Measurements from ENCODE around the gene MTMR10.

Gene MTMR10

DNA sequence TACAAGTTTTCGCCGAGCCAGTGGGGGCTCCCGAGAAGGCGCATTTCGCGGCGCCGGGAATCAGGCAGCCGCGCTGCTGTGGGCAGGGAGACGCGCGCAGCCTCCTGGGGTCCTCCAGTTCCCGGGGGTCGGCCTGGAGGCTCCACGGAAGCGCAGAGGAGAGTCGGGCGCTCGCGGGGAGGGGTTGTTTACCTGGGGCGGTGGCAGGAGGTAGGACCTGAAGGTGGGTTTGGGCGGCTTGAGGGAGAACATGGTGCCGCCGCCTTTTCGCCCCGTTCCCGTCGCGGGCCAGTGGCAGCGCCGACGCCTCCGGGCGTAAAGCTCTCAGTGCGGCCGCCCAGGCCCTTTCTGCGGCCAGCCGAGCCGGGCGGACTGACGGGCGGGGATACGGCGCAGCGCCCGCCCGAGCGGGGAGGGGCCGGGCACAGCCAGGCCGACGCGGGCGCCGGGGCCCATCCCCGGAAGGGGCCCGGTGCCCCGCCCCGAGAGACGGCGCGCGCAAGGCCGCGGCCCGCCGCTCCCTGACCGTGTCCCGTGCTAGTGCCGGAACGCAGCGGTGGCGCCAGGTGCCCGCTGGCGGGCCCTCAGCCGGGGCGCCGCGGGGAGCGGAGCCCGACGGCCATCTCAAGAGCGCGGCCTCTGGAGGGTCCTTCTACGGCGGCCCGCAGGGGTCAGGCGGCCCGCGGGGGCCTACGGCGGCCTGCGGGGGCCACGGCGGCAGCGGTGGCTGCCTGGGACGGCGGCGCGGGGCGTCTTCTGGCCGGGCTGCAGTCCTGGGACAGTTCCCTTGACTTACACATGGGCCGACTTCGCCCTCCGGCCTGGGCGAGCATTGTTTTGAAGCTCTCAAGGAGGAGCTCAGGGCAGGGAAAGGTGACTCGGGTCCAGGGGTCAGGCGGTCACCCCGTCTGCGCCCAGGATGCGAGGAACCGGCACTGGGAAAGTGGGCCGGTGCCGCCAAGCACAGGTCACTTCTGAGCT lies at the start of gene MTMR10:
TSS of gene MTMR10 (minus strand) at position 374 of the 981 bp plus-strand sequence. CDS start at position 252, 122 bp downstream.
- Histone ChIP-seq H3K4me3 (ENCODE audit: low read depth in 1 of 2, low read length in 2 of 2) (peak within 1 kb of the TSS; percentile 98 to 100), H4K20me1 (ENCODE audit: insufficient read depth, low read length) (peaks cover 4% of the 10 kb centered on the region; the same call in 1 of the 2 replicates), H3K9ac (ENCODE audit: low read depth, low read length) (peak within 1 kb of the TSS; percentile 94), H2AFZ (ENCODE audit: low read depth, low read length) (peak within 1 kb of the TSS; percentile 99), H3K79me2 (ENCODE audit: insufficient read depth, low read length) (peaks cover 32% of the 10 kb centered on the region), H3K4me1 (ENCODE audit: insufficient read depth, low read length) (peaks cover 32% of the 10 kb centered on the region), H3K9me3 (ENCODE audit: insufficient read depth, low read length, severe bottlenecking) (no peaks in the 10 kb centered on the region), H3K4me2 (ENCODE audit: insufficient read depth, low read length) (peak within 1 kb of the TSS; percentile 95), H3K27me3 (ENCODE audit: insufficient read depth, low read length, poor library complexity) (no peaks in the 10 kb centered on the region), H3K27ac (ENCODE audit: low read length) (peak within 1 kb of the TSS; percentile 86), H3K36me3 (ENCODE audit: insufficient read depth, low read length) (peaks cover 7% of the 10 kb centered on the region)
- ATAC-seq (ENCODE audit: insufficient read depth, low read depth) = peak; percentile 91
- no peak for TF ChIP-seq EZH2 (IDR thresholded peaks at IDR 0.05; ENCODE audit: borderline replicate concordance, low read depth, low read length, severe bottlenecking)
- TF ChIP-seq, protein P1, sequence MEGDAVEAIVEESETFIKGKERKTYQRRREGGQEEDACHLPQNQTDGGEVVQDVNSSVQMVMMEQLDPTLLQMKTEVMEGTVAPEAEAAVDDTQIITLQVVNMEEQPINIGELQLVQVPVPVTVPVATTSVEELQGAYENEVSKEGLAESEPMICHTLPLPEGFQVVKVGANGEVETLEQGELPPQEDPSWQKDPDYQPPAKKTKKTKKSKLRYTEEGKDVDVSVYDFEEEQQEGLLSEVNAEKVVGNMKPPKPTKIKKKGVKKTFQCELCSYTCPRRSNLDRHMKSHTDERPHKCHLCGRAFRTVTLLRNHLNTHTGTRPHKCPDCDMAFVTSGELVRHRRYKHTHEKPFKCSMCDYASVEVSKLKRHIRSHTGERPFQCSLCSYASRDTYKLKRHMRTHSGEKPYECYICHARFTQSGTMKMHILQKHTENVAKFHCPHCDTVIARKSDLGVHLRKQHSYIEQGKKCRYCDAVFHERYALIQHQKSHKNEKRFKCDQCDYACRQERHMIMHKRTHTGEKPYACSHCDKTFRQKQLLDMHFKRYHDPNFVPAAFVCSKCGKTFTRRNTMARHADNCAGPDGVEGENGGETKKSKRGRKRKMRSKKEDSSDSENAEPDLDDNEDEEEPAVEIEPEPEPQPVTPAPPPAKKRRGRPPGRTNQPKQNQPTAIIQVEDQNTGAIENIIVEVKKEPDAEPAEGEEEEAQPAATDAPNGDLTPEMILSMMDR (IDR thresholded peaks at IDR 0.05; ENCODE audit: borderline replicate concordance, extremely low read depth, low read length, poor library complexity, severe bottlenecking) = no peak
- DNase-seq = peak; percentile 68

- H2AFZ ChIP-seq (ENCODE audit: low read depth, low read length) = no peak overlapping the region
These were observed 49.2 kb upstream of the MTMR10 start for GRCh38 chr15:31040611-31041010.

GRCh38 chr15:31039961-31040360 lies 48.5 kb upstream of the MTMR10 start:
- Histone ChIP-seq H3K4me1 (ENCODE audit: insufficient read depth, low read length) (no peaks in the 10 kb centered on the region), H2AFZ (ENCODE audit: low read depth, low read length) (no peak overlapping the region), H3K27ac (ENCODE audit: low read length) (no peak overlapping the region), H3K4me3 (ENCODE audit: low read depth in 1 of 2, low read length in 2 of 2) (no peak overlapping the region), H3K4me2 (ENCODE audit: insufficient read depth, low read length) (no peak overlapping the region), H3K9me3 (ENCODE audit: insufficient read depth, low read length, severe bottlenecking) (no peaks in the 10 kb centered on the region), H4K20me1 (ENCODE audit: insufficient read depth, low read length) (no peaks in the 10 kb centered on the region), H3K79me2 (ENCODE audit: insufficient read depth, low read length) (no peaks in the 10 kb centered on the region), H3K27me3 (ENCODE audit: insufficient read depth, low read length, poor library complexity) (no peaks in the 10 kb centered on the region), H3K36me3 (ENCODE audit: insufficient read depth, low read length) (no peaks in the 10 kb centered on the region), H3K9ac (ENCODE audit: low read depth, low read length) (no peak overlapping the region)
- no peak for ATAC-seq (ENCODE audit: insufficient read depth, low read depth)
- TF ChIP-seq, protein P1 (IDR thresholded peaks at IDR 0.05; ENCODE audit: borderline replicate concordance, extremely low read depth, low read length, poor library complexity, severe bottlenecking) = no peak
- no peak for TF ChIP-seq EZH2 (IDR thresholded peaks at IDR 0.05; ENCODE audit: borderline replicate concordance, low read depth, low read length, severe bottlenecking)
- no peak for DNase-seq

More at GRCh38 chr15:31040611-31041010, 49.2 kb upstream of the MTMR10 start:
- no peak for ATAC-seq (ENCODE audit: insufficient read depth, low read depth)
- Histone ChIP-seq H3K4me1 (ENCODE audit: insufficient read depth, low read length) (no peaks in the 10 kb centered on the region), H3K4me3 (ENCODE audit: low read depth in 1 of 2, low read length in 2 of 2) (no peak overlapping the region), H3K79me2 (ENCODE audit: insufficient read depth, low read length) (no peaks in the 10 kb centered on the region), H3K27ac (ENCODE audit: low read length) (no peak overlapping the region), H3K27me3 (ENCODE audit: insufficient read depth, low read length, poor library complexity) (no peaks in the 10 kb centered on the region), H3K9me3 (ENCODE audit: insufficient read depth, low read length, severe bottlenecking) (no peaks in the 10 kb centered on the region), H4K20me1 (ENCODE audit: insufficient read depth, low read length) (no peaks in the 10 kb centered on the region), H3K4me2 (ENCODE audit: insufficient read depth, low read length) (no peak overlapping the region), H3K9ac (ENCODE audit: low read depth, low read length) (no peak overlapping the region), H3K36me3 (ENCODE audit: insufficient read depth, low read length) (no peaks in the 10 kb centered on the region)
- no peak for DNase-seq
- no peak for TF ChIP-seq EZH2 (IDR thresholded peaks at IDR 0.05; ENCODE audit: borderline replicate concordance, low read depth, low read length, severe bottlenecking)
- TF ChIP-seq, protein P1 (IDR thresholded peaks at IDR 0.05; ENCODE audit: borderline replicate concordance, extremely low read depth, low read length, poor library complexity, severe bottlenecking) = no peak

Measured in DND-41 (cell line).